K562 (cell line): ENCODE measurements around the gene NFIC. TPM values are rescaled to one million over a fixed set of nuclear protein-coding genes. Genes with fewer than 3 reads are reported as not detected.

ENCODE experiments used
- ARID2 ChIP-seq: fragments of 450-650 bp; IDR thresholded peaks from 2 replicates; pipeline ENCODE4 v1.6.1; 2017; ENCODE audit warnings: antibody characterized with exemption, mild to moderate bottlenecking
- CUX1 ChIP-seq: fragments of 200-800 bp; sonication (Bioruptor generic); IDR thresholded peaks from 2 replicates; pipeline ENCODE4 v1.6.1; 2016; ENCODE audit warnings: missing genetic modification characterization, missing compliant biosample characterization
- ETV6 ChIP-seq, 3 experiments: fragments of 150-350 bp in 1 of 3; sonication (generic) in 1 of 3; formaldehyde crosslinking in 1 of 3; IDR thresholded peaks; 2 replicates each; pipeline versions ENCODE4 v1.6.1 to v1.8.0; 2014 to 2022; ENCODE audit warnings: borderline replicate concordance in 2 of 3, low read depth in 2 of 3, antibody characterized with exemption in 1 of 3, low read length in 1 of 3, mild to moderate bottlenecking in 1 of 3, missing genetic modification reagents in 1 of 3
- EZH2 ChIP-seq: IDR thresholded peaks from 2 replicates; pipeline ENCODE4 v1.6.1; 2012; ENCODE audit warnings: low read depth, mild to moderate bottlenecking, inconsistent platforms, low read length, borderline replicate concordance
- HES1 ChIP-seq: fragments of 450-650 bp; IDR thresholded peaks from 2 replicates; pipeline ENCODE4 v1.6.1; 2016; ENCODE audit warnings: low read depth, mild to moderate bottlenecking, moderate library complexity
- HMBOX1 ChIP-seq: sonication (generic); IDR thresholded peaks from 2 replicates; pipeline ENCODE4 v1.6.1; 2016
- HSF4 ChIP-seq: fragments of 250-450 bp; sonication (Bioruptor Pico); IDR thresholded peaks from 2 replicates; pipeline ENCODE4 v2.1.2; 2022; ENCODE audit warnings: mild to moderate bottlenecking, moderate library complexity, borderline replicate concordance
- MAFK ChIP-seq: IDR thresholded peaks from 2 replicates; pipeline ENCODE4 v1.6.1; 2011; ENCODE audit warnings: low read length, improper control_type of control experiment
- RNF219 ChIP-seq: fragments of 250-450 bp; sonication (Bioruptor Pico); IDR thresholded peaks from 2 replicates; pipeline ENCODE4 v1.5.0; 2022; ENCODE audit warnings: mild to moderate bottlenecking
- SMAD3 ChIP-seq: fragments of 450-650 bp; formaldehyde crosslinking; conservative IDR thresholded peaks from 2 replicates; pipeline ENCODE4 v1.4.0; 2020; ENCODE audit warnings: mild to moderate bottlenecking
- ZBTB43 ChIP-seq: sonication (generic); formaldehyde crosslinking; IDR thresholded peaks from 2 replicates; pipeline ENCODE4 v1.8.0; 2023; ENCODE audit warnings: mild to moderate bottlenecking, missing genetic modification reagents
- ZNF75A ChIP-seq: fragments of 450-650 bp; formaldehyde crosslinking; IDR thresholded peaks from 2 replicates; pipeline ENCODE4 v1.4.0; 2020; ENCODE audit warnings: mild to moderate bottlenecking
- ZNF76 ChIP-seq: fragments of 250-450 bp; sonication (Bioruptor Pico); IDR thresholded peaks from 2 replicates; pipeline ENCODE4 v1.4.0; 2020; ENCODE audit warnings: mild to moderate bottlenecking, moderate library complexity, borderline replicate concordance
- ZNF766 ChIP-seq: fragments of 200-800 bp; sonication (Bioruptor generic); conservative IDR thresholded peaks from 2 replicates; pipeline ENCODE4 v1.6.1; 2016; ENCODE audit warnings: missing genetic modification characterization, missing compliant biosample characterization
- polyA plus RNA-seq, 8 experiments: library from polyadenylated mRNA; depleted of rRNA in 4 of 8; stranded (reverse) in 5 of 8; unstranded in 3 of 8; fragments of >200 nt; fragmentation: Nextera tagmentation in 2 of 8; fragmentation: Illumina TruSeq in 1 of 8; extraction: Ambion mirVana in 2 of 8; extraction: Trizol in 1 of 8; gene quantifications; 2 replicates each; pipeline versions ENCODE4 v1.2.1 to v1.2.3, GENCODE V29; 2011 to 2014; ENCODE audit warnings: inconsistent platforms in 1 of 8, missing spikeins in 1 of 8
- total RNA-seq, 7 experiments: library from RNA; depleted of rRNA in 6 of 7; stranded (reverse); fragments of >200 nt in 6 of 7; fragmentation: Illumina TruSeq in 2 of 7; extraction: Trizol in 2 of 7; gene quantifications; 2 replicates each; pipeline versions ENCODE4 v1.2.1 to v1.2.3, GENCODE V29; 2011 to 2021; ENCODE audit warnings: low replicate concordance in 1 of 7

The NFIC gene
- total and polyA plus RNA-seq, 9 of the 15 experiments (the other 6 are each of a cell fraction or from before 2014, with no cell fraction given) = 0.71 to 62.1 (median 6.9) TPM

- peak; percentile 70; the same call in 1 of the 2 replicates for TF ChIP-seq ZBTB43 (CRISPR knock-in tag)
- TF ChIP-seq MAFK = no peak
- TF ChIP-seq CUX1 = no peak
- no peak for TF ChIP-seq RNF219 (CRISPR knock-in tag)
- peak; percentile 93 for TF ChIP-seq ZNF766 (CRISPR knock-in tag)
- no peak for TF ChIP-seq ZNF75A (CRISPR knock-in tag)
- no peak for TF ChIP-seq HSF4 (CRISPR knock-in tag)
- TF ChIP-seq HMBOX1 = no peak
- TF ChIP-seq EZH2 = no peak
- TF ChIP-seq ZNF76 (CRISPR knock-in tag) = peak; percentile 95
- TF ChIP-seq HES1 = no peak
- TF ChIP-seq ARID2 = no peak
- TF ChIP-seq ETV6 (IDR thresholded peaks at IDR 0.05; ENCODE audit: borderline replicate concordance in 1 of 2, low read depth in 2 of 2, low read length in 1 of 2) = no peak
- no peak; the same call in 1 of the 2 replicates for TF ChIP-seq ETV6 (CRISPR knock-in tag; IDR thresholded peaks at IDR 0.05; ENCODE audit: borderline replicate concordance)
- 0 out of 2 replicates have a peak, but pooled peaks have one; percentile 59 for TF ChIP-seq SMAD3 (CRISPR knock-in tag)
These were observed 68.5 kb downstream of the NFIC start (continued) for GRCh38 chr19:3434630-3435553.
